Measurements from ENCODE around the gene PTPRU.

Gene PTPRU

GRCh38 chr1:29211086-29212030 lies 25.0 kb upstream of the PTPRU start:
- Histone ChIP-seq H3K4me2 (ENCODE audit: low read depth, low read length, poor library complexity, severe bottlenecking) (no peak overlapping the region), H3K4me1 (ENCODE audit: insufficient read depth, low read length, poor library complexity, severe bottlenecking) (no peaks in the 10 kb centered on the region), H3F3A (ENCODE audit: low read depth) (no peaks in the 10 kb centered on the region), H2AFZ (ENCODE audit: low read length) (no peak overlapping the region), H3K9me3 (ENCODE audit: insufficient read depth, low read depth, low read length) (no peaks in the 10 kb centered on the region), H4K20me1 (ENCODE audit: insufficient read depth, low read length, poor library complexity, severe bottlenecking) (no peaks in the 10 kb centered on the region), H3K9me2 (replicated peaks; ENCODE audit: low read depth, low read length) (no peaks in the 10 kb centered on the region), H3K79me2 (ENCODE audit: insufficient read depth, low read length) (no peaks in the 10 kb centered on the region), H3K36me3 (ENCODE audit: insufficient read depth, low read length) (no peaks in the 10 kb centered on the region), H3K27me3 (ENCODE audit: insufficient read depth, low read length, poor library complexity, severe bottlenecking) (no peaks in the 10 kb centered on the region), H3K9ac (ENCODE audit: low read depth, low read length, poor library complexity, severe bottlenecking) (no peak overlapping the region), H3K4me3 (ENCODE audit: low read length, poor library complexity, severe bottlenecking) (no peak overlapping the region)
- TF ChIP-seq CTCF (conservative IDR thresholded peaks at IDR 0.05; ENCODE audit: low read length) (no peak), EZH2phosphoT487 (IDR thresholded peaks at IDR 0.05; ENCODE audit: borderline replicate concordance) (no peak)

DNA sequence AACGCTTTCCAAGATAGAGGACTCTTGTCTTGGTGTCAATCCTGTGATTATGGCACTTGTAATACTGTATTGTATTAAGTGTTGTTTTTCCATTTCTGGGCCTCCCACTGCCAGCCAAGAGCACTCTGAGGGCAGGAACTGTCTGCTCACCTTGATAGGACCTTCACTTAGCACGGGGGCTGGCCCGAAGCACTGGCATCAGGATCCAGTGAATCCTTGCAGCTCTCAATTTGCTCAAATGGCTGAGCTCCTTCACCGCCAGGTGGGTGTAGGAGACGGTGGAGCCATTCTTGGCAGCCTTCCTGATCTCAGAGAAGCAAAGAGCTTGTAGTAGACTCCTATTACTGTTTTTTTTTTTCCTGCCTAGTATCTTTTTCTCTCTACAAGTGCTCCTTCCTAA lies 23.3 kb upstream of the PTPRU start:
- Histone ChIP-seq H3F3A (ENCODE audit: low read depth) (no peaks in the 10 kb centered on the region), H3K9me2 (replicated peaks; ENCODE audit: low read depth, low read length) (no peaks in the 10 kb centered on the region), H3K9me3 (ENCODE audit: insufficient read depth, low read depth, low read length) (no peaks in the 10 kb centered on the region), H3K4me1 (ENCODE audit: insufficient read depth, low read length, poor library complexity, severe bottlenecking) (no peaks in the 10 kb centered on the region), H3K4me3 (ENCODE audit: low read length, poor library complexity, severe bottlenecking) (no peak overlapping the region), H3K4me2 (ENCODE audit: low read depth, low read length, poor library complexity, severe bottlenecking) (no peak overlapping the region), H3K36me3 (ENCODE audit: insufficient read depth, low read length) (no peaks in the 10 kb centered on the region), H3K79me2 (ENCODE audit: insufficient read depth, low read length) (no peaks in the 10 kb centered on the region), H3K9ac (ENCODE audit: low read depth, low read length, poor library complexity, severe bottlenecking) (no peak overlapping the region), H3K27me3 (ENCODE audit: insufficient read depth, low read length, poor library complexity, severe bottlenecking) (no peaks in the 10 kb centered on the region), H4K20me1 (ENCODE audit: insufficient read depth, low read length, poor library complexity, severe bottlenecking) (no peaks in the 10 kb centered on the region), H2AFZ (ENCODE audit: low read length) (no peak overlapping the region)
- TF ChIP-seq CTCF (conservative IDR thresholded peaks at IDR 0.05; ENCODE audit: low read length) (no peak), EZH2phosphoT487 (IDR thresholded peaks at IDR 0.05; ENCODE audit: borderline replicate concordance) (no peak)

- Histone ChIP-seq H3K36me3 (ENCODE audit: insufficient read depth, low read length) (no peaks in the 10 kb centered on the region), H2AFZ (ENCODE audit: low read length) (no peak overlapping the region), H3K9me2 (replicated peaks; ENCODE audit: low read depth, low read length) (no peaks in the 10 kb centered on the region), H3K27me3 (ENCODE audit: insufficient read depth, low read length, poor library complexity, severe bottlenecking) (no peaks in the 10 kb centered on the region), H3K4me2 (ENCODE audit: low read depth, low read length, poor library complexity, severe bottlenecking) (no peak overlapping the region), H3K4me3 (ENCODE audit: low read length, poor library complexity, severe bottlenecking) (no peak overlapping the region), H4K20me1 (ENCODE audit: insufficient read depth, low read length, poor library complexity, severe bottlenecking) (no peaks in the 10 kb centered on the region), H3K9me3 (ENCODE audit: insufficient read depth, low read depth, low read length) (no peaks in the 10 kb centered on the region), H3K4me1 (ENCODE audit: insufficient read depth, low read length, poor library complexity, severe bottlenecking) (no peaks in the 10 kb centered on the region), H3K79me2 (ENCODE audit: insufficient read depth, low read length) (no peaks in the 10 kb centered on the region), H3F3A (ENCODE audit: low read depth) (no peaks in the 10 kb centered on the region), H3K9ac (ENCODE audit: low read depth, low read length, poor library complexity, severe bottlenecking) (no peak overlapping the region)
- TF ChIP-seq EZH2phosphoT487 (IDR thresholded peaks at IDR 0.05; ENCODE audit: borderline replicate concordance) (no peak), CTCF (conservative IDR thresholded peaks at IDR 0.05; ENCODE audit: low read length) (no peak)
These were observed 18.7 kb upstream of the PTPRU start for GRCh38 chr1:29217633-29218032.

Data from Loucy (cell line).